Medulla oblongata (tissue), 1 donor: ENCODE results near the gene TMEM40.
A peak's percentile ranks its signal among the peaks of the same experiment; 100 is the strongest.
"Not testable (repeated sequence)": the region's sequence is repeated elsewhere in the genome, so short reads cannot be mapped to it uniquely, and the experiment has no call there.

Source experiments
- DNase-seq: peaks from one replicate; pipeline ENCODE4 v3.0.0-alpha.2; 2015; ENCODE audit errors: extremely low spot score

Gene TMEM40

GRCh38 chr3:12719541-12719940 is 39.5 kb downstream of the TMEM40 start:
- no peak for DNase-seq

GRCh38 chr3:12716605-12717151 is 42.4 kb downstream of the TMEM40 start:
- DNase-seq: no peak

- DNase-seq: no peak
Observed at GRCh38 chr3:12714278-12714677, 44.8 kb downstream of the TMEM40 start.

- DNase-seq: no peak
Observed at GRCh38 chr3:12710062-12710461, 49.0 kb downstream of the TMEM40 start.

- no peak for DNase-seq
Observed at GRCh38 chr3:12709334-12709733, 49.7 kb downstream of the TMEM40 start.

GRCh38 chr3:12708584-12709192 is 50.4 kb downstream of the TMEM40 start:
- DNase-seq: no peak

GRCh38 chr3:12707449-12707848 is 51.6 kb downstream of the TMEM40 start:
- DNase-seq: no peak

GRCh38 chr3:12706504-12707253 is 52.4 kb downstream of the TMEM40 start:
- DNase-seq: peak; percentile 33

- DNase-seq: no peak
Observed at GRCh38 chr3:12705981-12706380, 53.1 kb downstream of the TMEM40 start.

- DNase-seq: no peak
Observed at GRCh38 chr3:12705374-12705926, 53.6 kb downstream of the TMEM40 start.

GRCh38 chr3:12702501-12702900 is 56.6 kb downstream of the TMEM40 start:
- no peak for DNase-seq

GRCh38 chr3:12701601-12702000 is 57.5 kb downstream of the TMEM40 start:
- DNase-seq: not testable (repeated sequence)

GRCh38 chr3:12700800-12701199 is 58.3 kb downstream of the TMEM40 start:
- no peak for DNase-seq

GRCh38 chr3:12695916-12696315 is 63.1 kb downstream of the TMEM40 start:
- DNase-seq: no peak

- no peak for DNase-seq
Observed at GRCh38 chr3:12695112-12695511, 63.9 kb downstream of the TMEM40 start.

GRCh38 chr3:12692444-12692843 is 66.6 kb downstream of the TMEM40 start:
- no peak for DNase-seq

GRCh38 chr3:12689997-12690711 is 68.9 kb downstream of the TMEM40 start:
- no peak for DNase-seq

- no peak for DNase-seq
Observed at GRCh38 chr3:12687948-12688347, 71.1 kb downstream of the TMEM40 start.

- no peak for DNase-seq
Observed at GRCh38 chr3:12686096-12686495, 73.0 kb downstream of the TMEM40 start.
